Measurements from ENCODE around the gene FLG2. TPM values are rescaled to one million over a fixed set of nuclear protein-coding genes. Genes with fewer than 3 reads are reported as not detected.
"Not testable (repeated sequence)": the region's sequence is repeated elsewhere in the genome, so short reads cannot be mapped to it uniquely, and the experiment has no call there.

Gene FLG2
- total and polyA plus RNA-seq, 2 of the 4 experiments (the other 2 are of a cell fraction) = 0.02 TPM; not detected in 1

DNA sequence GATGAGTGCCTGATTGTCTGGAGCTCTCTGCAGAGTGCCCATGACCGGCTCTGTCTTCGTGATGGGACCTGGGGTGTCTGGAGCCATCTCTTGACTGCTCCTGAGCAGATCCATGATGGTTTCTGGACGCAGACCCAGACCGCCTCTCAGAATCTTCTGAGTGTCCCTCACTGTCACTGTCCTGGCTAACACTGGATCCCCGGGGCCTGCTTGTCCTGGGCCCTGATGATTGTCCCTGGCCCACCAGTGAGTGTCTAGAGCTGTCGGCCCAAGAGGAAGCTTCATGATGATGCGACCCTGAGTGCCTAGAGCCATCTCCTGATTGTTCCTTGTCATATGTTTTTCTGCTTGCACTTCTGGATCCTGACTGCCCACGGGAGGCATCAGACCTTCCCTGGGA is 51.8 kb downstream of the FLG2 start:
- in situ Hi-C loops (cut with MboI; ENCODE audit: low sequenced_read_pairs); H2AK5ac ChIP-seq (ENCODE audit: low read depth, low read length); H3K14ac ChIP-seq (replicated peaks; ENCODE audit: low read depth, low read length); H3K36me3 ChIP-seq (ENCODE audit: control insufficient read depth, insufficient read depth, low read length); H4K91ac ChIP-seq (ENCODE audit: insufficient read depth, low read depth, low read length); H4K5ac ChIP-seq (ENCODE audit: low read depth, low read length); H3K18ac ChIP-seq (ENCODE audit: low read depth, low read length); H3K23ac ChIP-seq (ENCODE audit: low read depth, low read length); H2BK120ac ChIP-seq (ENCODE audit: low read depth, low read length); H4K8ac ChIP-seq (ENCODE audit: low read depth in 2 of 2, low read length in 2 of 2); H3K4ac ChIP-seq (ENCODE audit: low read depth, low read length); H2BK20ac ChIP-seq (ENCODE audit: low read depth, low read length); POLR2A ChIA-PET (ENCODE audit: unreplicated experiment); H2BK5ac ChIP-seq (ENCODE audit: low read depth, low read length, poor library complexity, severe bottlenecking); H3K27ac ChIP-seq (ENCODE audit: insufficient read depth, low read length); H3K4me2 ChIP-seq (ENCODE audit: low read depth, low read length); H3K56ac ChIP-seq (ENCODE audit: extremely low read depth, insufficient read depth, low read length); H3K9ac ChIP-seq (ENCODE audit: low read depth, low read length); ATAC-seq (ENCODE audit: low read depth); H3K79me1 ChIP-seq (ENCODE audit: low read depth in 1 of 2, low read length in 2 of 2); H3K4me3 ChIP-seq (ENCODE audit: insufficient read depth, low read depth, low read length); H2AFZ ChIP-seq (replicated peaks; ENCODE audit: low read length, poor library complexity); H4K20me1 ChIP-seq (ENCODE audit: insufficient read depth, low read length); dilution Hi-C loops (cut with HindIII; ENCODE audit: low sequenced_read_pairs, unreplicated experiment); H2AK9ac ChIP-seq (replicated peaks; ENCODE audit: low read depth, low read length, poor library complexity); CTCF ChIA-PET; DNase-seq; H3K27me3 ChIP-seq (ENCODE audit: control insufficient read depth, insufficient read depth, low read length); H3K4me1 ChIP-seq (ENCODE audit: control insufficient read depth, insufficient read depth, low read length); BruUV-seq (replicated peaks); intact Hi-C loops (cut with micrococcal nuclease); H3K9me1 ChIP-seq (ENCODE audit: insufficient read depth, low read length); H2BK15ac ChIP-seq (ENCODE audit: low read depth, low read length): not testable (repeated sequence)
- 58% methylated on average over 4 of the region's 8 CpGs; no CpG with 5 or more reads in 1 of the 2 experiments for WGBS, 2 experiments (ENCODE audit: extremely low coverage in 2 of 2, insufficient read length in 1 of 2)
- H3K9me3 ChIP-seq (ENCODE audit: control insufficient read depth, insufficient read depth, low read length) = peaks cover 20% of the 10 kb centered on the region

DNA sequence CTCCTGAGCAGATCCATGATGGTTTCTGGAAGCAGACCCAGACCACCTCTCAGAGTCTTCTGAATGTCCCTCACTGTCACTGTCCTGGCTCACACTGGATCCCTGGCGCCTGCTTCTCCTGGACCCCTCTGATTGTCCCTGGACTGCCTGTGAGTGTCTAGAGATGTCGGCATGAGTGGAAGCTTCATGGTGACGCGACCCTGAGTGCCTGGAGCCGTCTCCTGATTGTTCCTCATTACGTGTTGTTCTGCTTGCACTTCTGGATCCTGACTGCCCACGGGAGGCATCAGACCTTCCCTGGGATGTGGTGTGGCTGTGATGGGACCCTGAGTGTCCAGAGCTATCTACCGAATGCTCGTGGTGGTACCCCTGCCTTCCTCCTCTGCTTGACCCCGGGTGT is 53.7 kb downstream of the FLG2 start:
- H3K79me1 ChIP-seq (ENCODE audit: low read depth in 1 of 2, low read length in 2 of 2); H3K27me3 ChIP-seq (ENCODE audit: control insufficient read depth, insufficient read depth, low read length); H3K4me3 ChIP-seq (ENCODE audit: insufficient read depth, low read depth, low read length); H4K20me1 ChIP-seq (ENCODE audit: insufficient read depth, low read length); in situ Hi-C loops (cut with MboI; ENCODE audit: low sequenced_read_pairs); H2BK20ac ChIP-seq (ENCODE audit: low read depth, low read length); H3K56ac ChIP-seq (ENCODE audit: extremely low read depth, insufficient read depth, low read length); dilution Hi-C loops (cut with HindIII; ENCODE audit: low sequenced_read_pairs, unreplicated experiment); H4K8ac ChIP-seq (ENCODE audit: low read depth in 2 of 2, low read length in 2 of 2); H2BK120ac ChIP-seq (ENCODE audit: low read depth, low read length); H3K18ac ChIP-seq (ENCODE audit: low read depth, low read length); intact Hi-C loops (cut with micrococcal nuclease); H2BK15ac ChIP-seq (ENCODE audit: low read depth, low read length); H3K27ac ChIP-seq (ENCODE audit: insufficient read depth, low read length); H3K36me3 ChIP-seq (ENCODE audit: control insufficient read depth, insufficient read depth, low read length); H3K9ac ChIP-seq (ENCODE audit: low read depth, low read length); POLR2A ChIA-PET (ENCODE audit: unreplicated experiment); H3K4ac ChIP-seq (ENCODE audit: low read depth, low read length); H4K91ac ChIP-seq (ENCODE audit: insufficient read depth, low read depth, low read length); H3K4me1 ChIP-seq (ENCODE audit: control insufficient read depth, insufficient read depth, low read length); DNase-seq; H3K14ac ChIP-seq (replicated peaks; ENCODE audit: low read depth, low read length); H2AK5ac ChIP-seq (ENCODE audit: low read depth, low read length); H2AK9ac ChIP-seq (replicated peaks; ENCODE audit: low read depth, low read length, poor library complexity); H2AFZ ChIP-seq (replicated peaks; ENCODE audit: low read length, poor library complexity); H4K5ac ChIP-seq (ENCODE audit: low read depth, low read length); H3K9me1 ChIP-seq (ENCODE audit: insufficient read depth, low read length); H3K23ac ChIP-seq (ENCODE audit: low read depth, low read length); H2BK5ac ChIP-seq (ENCODE audit: low read depth, low read length, poor library complexity, severe bottlenecking); BruUV-seq (replicated peaks); ATAC-seq (ENCODE audit: low read depth); H3K4me2 ChIP-seq (ENCODE audit: low read depth, low read length); CTCF ChIA-PET: not testable (repeated sequence)
- peaks cover 18% of the 10 kb centered on the region for H3K9me3 ChIP-seq (ENCODE audit: control insufficient read depth, insufficient read depth, low read length)
- no CpG with 5 or more reads among the region's 10 CpGs for WGBS, 2 experiments (ENCODE audit: extremely low coverage in 2 of 2, insufficient read length in 1 of 2)
